GM18507 (cell line): ENCODE data around the gene AGGF1.
"Not testable (repeated sequence)": the region's sequence is repeated elsewhere in the genome, so short reads cannot be mapped to it uniquely, and the experiment has no call there.

Experiments
- DNase-seq: peaks from one replicate; pipeline ENCODE4 v3.0.0; 2011; ENCODE audit warnings: low read depth; ENCODE audit not compliant: insufficient read length; ENCODE audit errors: extremely low spot score
- FAIRE-seq: peaks from 2 replicates; lab custom pipeline; 2011; peaks lifted over from hg19 to GRCh38; lab: Jason Lieb, UNC

Gene AGGF1

GRCh38 chr5:77030097-77031071 lies at the start of gene AGGF1:
TSS of gene AGGF1 (plus strand) at chr5:77030404. CDS start at chr5:77030767, 363 bp downstream.
- DNase-seq (peak; percentile 76), FAIRE-seq (peak; percentile 97)

- DNase-seq = no peak
- FAIRE-seq = no peak
Measured at GRCh38 chr5:76980518-76981144, 49.6 kb upstream of the AGGF1 start.

- no peak for FAIRE-seq
- DNase-seq = no peak
Measured at GRCh38 chr5:76982450-76982849, 47.8 kb upstream of the AGGF1 start.

GRCh38 chr5:76983468-76983867 lies 46.7 kb upstream of the AGGF1 start:
- no peak for DNase-seq
- no peak for FAIRE-seq

GRCh38 chr5:76986825-76987526 lies 43.2 kb upstream of the AGGF1 start:
- DNase-seq (no peak), FAIRE-seq (no peak)

- FAIRE-seq = no peak
Measured at GRCh38 chr5:76990899-76991459, 39.2 kb upstream of the AGGF1 start.

GRCh38 chr5:76993436-76993835 lies 36.8 kb upstream of the AGGF1 start:
- FAIRE-seq, DNase-seq: not testable (repeated sequence)

More at GRCh38 chr5:76990899-76991459, 39.2 kb upstream of the AGGF1 start:
- DNase-seq = no peak

- no peak for FAIRE-seq
- no peak for DNase-seq
Measured at GRCh38 chr5:76994337-76994736, 35.9 kb upstream of the AGGF1 start.

- not testable (repeated sequence) for DNase-seq, FAIRE-seq
Measured at GRCh38 chr5:76998251-76998650, 32.0 kb upstream of the AGGF1 start.

GRCh38 chr5:76999451-76999850 lies 30.8 kb upstream of the AGGF1 start:
- DNase-seq (no peak), FAIRE-seq (no peak)

- no peak for FAIRE-seq
Measured at GRCh38 chr5:77003246-77003645, 27.0 kb upstream of the AGGF1 start.

GRCh38 chr5:77006124-77006523 lies 24.1 kb upstream of the AGGF1 start:
- FAIRE-seq (no peak), DNase-seq (no peak)

More at GRCh38 chr5:77003246-77003645, 27.0 kb upstream of the AGGF1 start:
- DNase-seq = no peak

GRCh38 chr5:77008413-77008812 lies 21.8 kb upstream of the AGGF1 start:
- FAIRE-seq (no peak), DNase-seq (no peak)

- no peak for FAIRE-seq
- DNase-seq = no peak
Measured at GRCh38 chr5:77010243-77010642, 20.0 kb upstream of the AGGF1 start.

- FAIRE-seq (no peak), DNase-seq (no peak)
Measured at GRCh38 chr5:77011498-77011897, 18.7 kb upstream of the AGGF1 start.

GRCh38 chr5:77012601-77013000 lies 17.6 kb upstream of the AGGF1 start:
- FAIRE-seq (no peak), DNase-seq (no peak)

GRCh38 chr5:77015938-77016569 lies 14.2 kb upstream of the AGGF1 start:
- FAIRE-seq (peak; percentile 71), DNase-seq (no peak)

GRCh38 chr5:77016962-77017361 lies 13.2 kb upstream of the AGGF1 start:
- no peak for FAIRE-seq
- DNase-seq = no peak

- FAIRE-seq (no peak), DNase-seq (no peak)
Measured at GRCh38 chr5:77017668-77018067, 12.5 kb upstream of the AGGF1 start.
